ENCODE results near the gene PPM1B.
A peak's percentile ranks its signal among the peaks of the same experiment; 100 is the strongest.
"Not testable (repeated sequence)": the region's sequence is repeated elsewhere in the genome, so short reads cannot be mapped to it uniquely, and the experiment has no call there.

Gene PPM1B

GRCh38 chr2:44168681-44169154 lies at the start of gene PPM1B:
Gene PPM1B, plus strand, starts transcription at chr2:44168875. Its CDS starts 32,325 bp downstream, at chr2:44201200.
- DNase-seq = no peak

GRCh38 chr2:44119878-44120277 lies 48.8 kb upstream of the PPM1B start:
- DNase-seq = no peak

GRCh38 chr2:44120428-44120827 lies 48.2 kb upstream of the PPM1B start:
- DNase-seq = peak; percentile 82

GRCh38 chr2:44121899-44122298 lies 46.8 kb upstream of the PPM1B start:
- DNase-seq = no peak

DNA sequence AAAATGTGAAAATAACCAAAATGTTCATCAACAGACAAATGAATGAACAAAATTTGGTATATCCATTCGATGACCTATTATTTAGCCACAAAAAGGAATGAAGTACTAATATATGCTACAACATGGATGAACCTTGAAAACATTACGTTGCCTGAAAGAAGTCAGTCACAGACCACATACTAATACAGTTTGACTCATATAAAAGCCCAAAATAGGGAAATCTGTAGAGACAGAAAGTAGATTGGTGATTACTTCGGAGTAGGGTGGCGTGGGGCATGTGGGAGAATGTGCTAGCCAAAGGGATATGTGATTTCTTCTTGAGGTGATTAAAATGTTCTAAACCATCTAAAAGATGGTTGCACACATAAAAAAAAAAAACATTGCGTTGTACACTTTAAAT lies 44.2 kb upstream of the PPM1B start:
- no peak for DNase-seq

DNA sequence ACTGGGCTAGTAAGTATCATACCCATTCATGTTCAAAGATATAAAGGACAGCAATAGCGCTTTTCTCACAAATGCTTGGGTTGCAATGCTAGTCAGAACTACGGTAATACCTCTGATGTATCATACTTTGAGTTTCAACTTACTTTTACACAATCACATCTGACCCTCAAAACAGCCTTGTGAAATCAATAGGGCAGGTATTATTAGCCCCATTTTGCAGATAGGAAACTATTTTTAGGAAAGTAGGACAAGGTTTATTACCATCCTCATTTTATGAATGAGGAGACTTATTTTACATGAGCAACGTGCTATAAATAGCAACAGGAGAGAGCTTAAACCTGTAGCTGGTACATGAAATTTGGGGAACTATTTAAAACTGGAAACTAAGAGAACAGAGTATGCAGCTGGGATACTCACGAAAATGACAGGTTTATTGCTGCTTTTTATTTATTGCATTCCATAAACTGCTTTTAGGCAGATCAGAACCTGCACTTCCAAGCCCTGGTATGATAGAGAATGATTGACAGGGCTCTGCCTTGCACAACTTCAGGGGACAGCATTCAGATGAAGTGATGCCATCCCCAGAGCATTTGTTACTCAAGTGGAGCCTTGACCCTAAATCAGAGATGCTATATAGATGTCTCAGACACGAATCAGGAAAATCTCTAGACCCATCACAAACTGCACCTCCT lies 42.4 kb upstream of the PPM1B start:
- peak; percentile 35 for DNase-seq

DNA sequence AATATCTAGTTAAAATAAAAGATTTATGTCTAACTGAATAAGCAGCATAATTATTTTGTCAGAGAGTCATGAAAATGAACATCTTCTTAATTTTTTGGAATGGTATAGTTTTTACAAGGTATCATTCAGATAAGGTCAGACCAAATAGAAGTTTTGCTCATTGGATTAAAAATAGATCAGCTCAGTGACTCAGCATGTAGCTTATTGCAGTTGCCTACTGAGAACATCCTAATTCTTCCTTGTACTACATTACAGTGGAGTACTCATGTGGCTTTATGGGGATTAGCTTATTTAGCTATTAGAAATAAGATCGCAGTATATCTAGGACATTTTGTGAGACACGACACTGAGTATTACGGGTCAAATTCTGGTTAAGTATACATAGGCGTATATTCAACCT lies 38.2 kb upstream of the PPM1B start:
- DNase-seq = peak; percentile 30

GRCh38 chr2:44131177-44131576 lies 37.5 kb upstream of the PPM1B start:
- no peak for DNase-seq

- DNase-seq = not testable (repeated sequence)
These were observed 35.1 kb upstream of the PPM1B start for GRCh38 chr2:44133602-44134001.

DNA sequence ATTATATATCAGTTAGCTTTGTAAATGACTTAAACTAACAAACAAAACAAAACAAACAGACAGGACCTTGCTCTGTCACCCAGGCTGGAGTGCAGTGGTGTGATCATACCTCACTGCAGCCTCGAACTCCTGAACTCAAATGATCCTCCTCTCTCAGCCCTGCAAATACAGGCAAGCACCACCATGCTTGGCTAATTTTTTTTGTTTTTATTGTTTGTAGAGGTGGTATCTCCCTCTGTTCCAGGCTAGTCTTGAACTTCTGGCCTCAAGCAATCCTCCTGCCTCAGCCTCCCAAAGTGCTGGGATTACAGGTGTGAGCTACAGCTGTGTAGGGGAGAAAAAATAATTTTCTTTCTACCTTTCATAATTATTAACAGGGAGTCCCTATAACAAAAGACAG lies 33.8 kb upstream of the PPM1B start:
- no peak for DNase-seq

DNA sequence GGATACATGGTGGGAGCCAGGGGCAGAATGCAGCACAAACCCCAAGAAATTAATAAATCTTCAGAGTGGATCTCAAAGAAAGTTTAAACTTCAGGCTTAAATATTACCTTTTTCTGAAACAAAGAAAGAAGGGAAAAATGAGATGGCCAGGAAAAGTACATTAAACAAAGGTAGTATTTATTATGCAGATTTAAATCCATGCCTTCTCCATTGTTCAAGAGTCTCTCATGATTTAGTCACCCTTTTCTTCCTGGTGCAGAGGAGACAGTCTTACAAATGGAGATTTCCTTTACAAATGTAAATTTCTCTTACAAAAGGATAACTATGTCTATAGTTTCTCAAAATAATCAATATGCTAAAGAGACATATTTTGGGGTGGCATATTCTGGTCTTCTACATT lies 33.4 kb upstream of the PPM1B start:
- DNase-seq = no peak

GRCh38 chr2:44135771-44136170 lies 32.9 kb upstream of the PPM1B start:
- DNase-seq = peak; percentile 39

DNA sequence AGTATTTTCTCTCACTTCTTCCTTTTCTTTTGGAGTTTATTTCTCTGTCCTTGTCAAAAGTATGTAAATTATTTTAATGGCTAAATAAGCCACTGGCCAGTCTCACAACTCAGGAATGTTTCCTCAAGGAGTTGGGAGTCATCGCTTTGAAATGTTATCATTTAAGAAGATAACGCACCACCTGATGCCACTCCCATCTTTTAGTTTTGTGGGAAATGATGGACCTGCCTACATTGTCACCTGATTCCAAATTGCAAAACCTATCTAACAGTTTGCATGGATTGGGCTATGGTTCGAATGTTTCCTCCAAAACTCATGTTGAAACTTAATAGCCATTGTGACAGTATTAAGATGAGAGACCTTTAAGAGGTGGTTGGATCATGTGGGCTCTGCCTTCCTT lies 32.4 kb upstream of the PPM1B start:
- peak; percentile 91 for DNase-seq

DNA sequence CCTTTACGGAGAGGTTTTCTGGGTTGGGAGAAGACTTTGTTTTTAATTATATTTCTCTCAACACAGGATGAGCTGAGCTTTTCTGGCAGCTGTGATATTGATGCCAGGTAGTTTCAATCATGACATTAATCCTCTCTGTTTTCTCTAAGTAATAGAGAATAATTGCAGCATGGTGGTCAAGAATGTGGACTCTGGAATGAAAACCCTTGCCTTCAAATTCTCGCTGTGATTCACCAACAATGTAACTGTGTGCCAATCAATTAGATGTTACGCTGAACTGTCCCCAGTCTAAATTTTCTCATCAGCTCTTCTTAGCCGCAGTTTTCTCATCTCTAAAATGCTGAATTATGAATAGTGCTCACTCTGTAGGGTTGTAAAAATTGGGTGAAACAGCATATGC lies 31.6 kb upstream of the PPM1B start:
- no peak for DNase-seq

DNA sequence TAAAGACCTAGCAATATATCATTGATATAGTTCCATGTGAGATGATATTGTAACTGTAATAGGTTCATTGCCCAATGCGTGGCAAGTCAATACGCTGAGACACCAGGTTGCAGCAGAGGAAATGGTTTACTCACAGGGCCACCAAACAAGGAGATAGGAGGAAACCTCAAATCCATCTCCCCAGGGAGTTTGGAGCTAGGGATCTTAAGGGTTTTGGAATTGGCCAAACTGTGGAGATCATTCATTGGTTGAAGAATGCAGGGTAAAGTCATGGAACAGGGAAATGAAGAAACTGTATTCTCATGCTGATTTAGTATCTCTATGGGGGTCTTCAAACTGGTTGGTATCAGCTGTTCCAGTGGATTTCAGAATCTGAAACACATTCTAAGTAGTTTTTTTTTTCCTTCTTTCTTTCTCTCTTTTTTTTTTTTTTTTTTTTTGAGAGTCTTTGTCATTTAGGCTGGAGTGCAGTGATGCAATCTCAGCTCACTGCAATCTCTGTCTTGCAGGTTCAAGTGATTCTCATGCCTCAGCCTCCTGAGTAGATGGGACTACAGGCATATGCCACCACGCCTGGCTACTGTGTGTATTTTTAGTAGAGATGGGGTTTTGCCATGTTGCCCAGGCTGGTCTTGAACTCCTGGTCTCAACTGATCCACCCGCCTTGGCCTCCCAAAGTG lies 30.7 kb upstream of the PPM1B start:
- DNase-seq = no peak

- no peak for DNase-seq
These were observed 28.9 kb upstream of the PPM1B start for GRCh38 chr2:44139741-44140140.

DNA sequence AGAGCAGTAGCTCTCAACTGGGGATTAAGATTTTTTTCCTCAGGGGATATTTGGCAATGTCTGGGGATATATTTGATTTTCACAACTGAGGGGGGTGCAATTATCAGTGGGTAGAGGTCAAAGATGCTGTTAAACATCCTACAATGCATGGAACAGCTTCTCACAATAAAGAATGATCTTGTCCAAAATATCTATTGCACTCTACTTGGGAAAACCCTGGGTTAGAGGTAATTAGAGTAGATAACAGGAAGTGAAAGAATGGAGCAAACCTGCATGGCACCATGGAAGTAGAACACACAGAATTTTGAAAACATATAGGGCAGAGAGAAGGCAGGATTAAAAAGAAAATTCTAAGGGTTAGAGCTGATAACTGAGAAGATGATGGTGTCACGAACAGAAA lies 26.4 kb upstream of the PPM1B start:
- no peak for DNase-seq

GRCh38 chr2:44143701-44144100 lies 25.0 kb upstream of the PPM1B start:
- no peak for DNase-seq

- DNase-seq = no peak
These were observed 19.7 kb upstream of the PPM1B start for GRCh38 chr2:44148999-44149398.

DNA sequence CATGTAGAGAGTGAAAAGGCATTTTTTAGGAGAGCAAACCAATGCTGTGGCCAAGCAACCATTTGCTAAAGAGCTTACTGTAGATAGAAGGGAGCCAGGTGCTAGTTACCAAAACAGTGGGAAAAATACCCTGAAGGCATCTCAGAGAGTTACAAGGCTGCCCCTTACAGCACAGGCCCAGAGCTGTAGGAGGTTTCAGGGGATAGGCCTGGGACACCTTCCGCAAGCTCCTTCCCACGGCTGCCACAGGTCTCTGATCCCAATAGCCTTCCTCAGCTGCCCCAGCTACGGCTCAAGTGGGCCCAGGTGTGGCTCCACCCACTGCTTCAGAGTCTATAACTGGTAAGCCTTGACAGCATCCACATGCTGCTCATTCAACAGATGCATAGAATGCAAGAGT lies 18.2 kb upstream of the PPM1B start:
- no peak for DNase-seq

- no peak for DNase-seq
These were observed 15.6 kb upstream of the PPM1B start for GRCh38 chr2:44152865-44153669.

- DNase-seq = no peak
These were observed 12.8 kb upstream of the PPM1B start for GRCh38 chr2:44155666-44156446.

DNA sequence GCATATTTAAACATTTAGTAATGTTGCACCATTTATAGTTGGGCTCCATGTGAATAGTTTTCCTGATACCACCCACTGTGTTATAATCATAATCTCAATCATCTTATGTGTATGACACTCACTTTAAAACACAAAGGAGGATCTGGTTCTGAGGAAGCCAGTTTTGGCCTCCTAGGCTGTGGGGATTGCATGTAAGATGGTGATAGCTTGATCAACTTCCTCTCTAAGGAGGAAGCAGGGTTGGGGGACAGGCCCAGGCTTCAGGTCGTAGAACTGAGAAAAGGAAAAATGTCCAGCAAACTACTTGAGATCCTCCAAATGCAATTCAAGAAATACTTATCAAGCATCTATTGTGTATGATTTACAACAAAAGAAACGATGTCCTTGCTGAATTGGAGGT lies 4.9 kb upstream of the PPM1B start:
- no peak for DNase-seq

Data from NCI-H226 (cell line).